ENCODE measurements around the gene SENP3. TPM values are rescaled to one million over a fixed set of nuclear protein-coding genes. Genes with fewer than 3 reads are reported as not detected.

The SENP3 gene
- 54.2 TPM for total RNA-seq

GRCh38 chr17:7561589-7562207 is at the start of gene SENP3:
SENP3 (plus strand) TSS chr17:7561919; CDS start chr17:7563077, 1,158 bp downstream.

GRCh38 chr17:7548585-7549400 is 12.9 kb upstream of the SENP3 start, which contains the start of gene TNFSF12:
TNFSF12 (plus strand) TSS chr17:7549058; CDS start chr17:7549154, 96 bp downstream.

DNA sequence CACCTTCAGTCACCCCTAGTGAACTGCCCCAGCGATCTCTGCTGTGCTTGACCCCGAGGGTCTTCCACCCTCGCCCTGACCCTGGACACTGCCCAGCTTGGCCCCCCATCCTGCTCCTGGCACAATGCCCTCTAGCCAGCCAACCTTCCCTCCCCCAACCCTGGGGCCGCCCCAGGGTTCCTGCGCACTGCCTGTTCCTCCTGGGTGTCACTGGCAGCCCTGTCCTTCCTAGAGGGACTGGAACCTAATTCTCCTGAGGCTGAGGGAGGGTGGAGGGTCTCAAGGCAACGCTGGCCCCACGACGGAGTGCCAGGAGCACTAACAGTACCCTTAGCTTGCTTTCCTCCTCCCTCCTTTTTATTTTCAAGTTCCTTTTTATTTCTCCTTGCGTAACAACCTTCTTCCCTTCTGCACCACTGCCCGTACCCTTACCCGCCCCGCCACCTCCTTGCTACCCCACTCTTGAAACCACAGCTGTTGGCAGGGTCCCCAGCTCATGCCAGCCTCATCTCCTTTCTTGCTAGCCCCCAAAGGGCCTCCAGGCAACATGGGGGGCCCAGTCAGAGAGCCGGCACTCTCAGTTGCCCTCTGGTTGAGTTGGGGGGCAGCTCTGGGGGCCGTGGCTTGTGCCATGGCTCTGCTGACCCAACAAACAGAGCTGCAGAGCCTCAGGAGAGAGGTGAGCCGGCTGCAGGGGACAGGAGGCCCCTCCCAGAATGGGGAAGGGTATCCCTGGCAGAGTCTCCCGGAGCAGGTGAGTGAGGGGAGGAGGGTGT is 3.0 kb upstream of the SENP3 start, which contains the start of gene TNFSF13:
Gene TNFSF13 (plus strand): TSS at position 207 of the 776 bp plus-strand sequence. CDS start 290 bp downstream, at position 497.

GRCh38 chr17:7579001-7579833 is 17.5 kb downstream of the SENP3 start, which contains the start of gene CD68:
CD68 (plus strand) TSS chr17:7579638; CDS start chr17:7579678, 40 bp downstream.

GRCh38 chr17:7583253-7584109 is 21.8 kb downstream of the SENP3 start, which contains the start of gene MPDU1:
MPDU1 (plus strand) TSS chr17:7583852; CDS start chr17:7583863, 11 bp downstream.

GRCh38 chr17:7589891-7590691 is 28.4 kb downstream of the SENP3 start, which contains the start of gene SOX15:
SOX15 (minus strand) TSS chr17:7590094; CDS start chr17:7589676, 418 bp downstream.

DNA sequence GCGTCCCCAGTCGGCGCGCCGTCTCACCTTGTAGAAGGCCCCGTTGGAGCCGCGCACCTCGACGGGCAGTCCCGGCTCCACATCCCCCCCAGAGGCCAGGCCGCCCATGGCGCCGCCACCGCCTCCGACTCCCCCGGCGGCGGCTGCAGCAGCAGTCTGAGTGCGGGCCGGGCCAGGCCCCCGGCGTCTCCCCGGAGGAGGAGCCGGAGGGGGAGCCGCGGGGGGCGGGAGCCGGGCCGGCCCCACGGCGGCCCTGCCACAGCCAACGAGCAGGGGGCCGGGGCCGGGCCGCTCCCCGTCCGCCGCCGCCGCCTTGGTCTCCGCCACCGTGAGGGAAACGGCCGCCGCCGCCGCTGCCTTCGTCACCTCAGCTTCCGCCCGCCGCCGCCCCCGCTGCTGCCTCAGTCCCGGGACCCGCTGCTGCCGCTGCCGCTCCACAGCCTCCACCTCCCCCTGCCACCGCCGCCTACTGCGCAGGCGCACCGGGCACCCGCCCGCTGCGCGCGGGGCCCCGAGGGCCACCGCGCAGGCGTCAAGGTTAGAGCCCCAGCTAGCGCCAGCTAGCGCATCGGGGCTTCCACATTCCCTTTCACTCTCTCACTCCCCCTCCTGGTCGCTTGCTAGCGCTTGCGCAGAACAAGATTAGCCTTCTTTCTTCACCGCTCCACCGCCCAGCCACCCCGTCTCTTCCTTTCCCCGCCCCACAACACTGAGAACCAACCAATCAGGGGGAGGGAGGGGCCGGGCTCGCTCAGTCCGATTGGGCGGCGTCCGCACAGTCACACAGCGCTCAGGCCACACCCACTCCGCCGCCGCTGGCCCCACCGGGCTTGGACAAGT is 52.9 kb downstream of the SENP3 start, which contains the start of gene FXR2:
Gene FXR2 (minus strand): TSS at position 473 of the 840 bp plus-strand sequence. CDS start 365 bp downstream, at position 108.

Other genes with a start within 250 kb of the SENP3 start
- 43.4 TPM for gene GPS2, start 246.6 kb upstream of the SENP3 start, total RNA-seq
- 38.8 TPM for gene NEURL4, start 232.6 kb upstream of the SENP3 start, total RNA-seq
- gene ACAP1, start 225.4 kb upstream of the SENP3 start, total RNA-seq = 6.2 TPM
- gene KCTD11, start 209.8 kb upstream of the SENP3 start, total RNA-seq = 4.5 TPM
- not detected for gene TMEM95, start 206.8 kb upstream of the SENP3 start, total RNA-seq
- gene TNK1, start 180.8 kb upstream of the SENP3 start, total RNA-seq = 2.4 TPM
- 12.8 TPM for gene PLSCR3, start 167.4 kb upstream of the SENP3 start, total RNA-seq
- 27.9 TPM for gene TMEM256, start 157.8 kb upstream of the SENP3 start, total RNA-seq
- 36.2 TPM for gene NLGN2, start 154.1 kb upstream of the SENP3 start, total RNA-seq
- not detected for gene SPEM1, start 141.6 kb upstream of the SENP3 start, total RNA-seq
- gene SPEM2, start 136.3 kb upstream of the SENP3 start, total RNA-seq = not detected
- gene SPEM3, start 133.1 kb upstream of the SENP3 start, total RNA-seq = not detected
- 1.0 TPM for gene TMEM102, start 126.5 kb upstream of the SENP3 start, total RNA-seq
- 7.1 TPM for gene FGF11, start 122.4 kb upstream of the SENP3 start, total RNA-seq
- 17.8 TPM for gene CHRNB1, start 116.9 kb upstream of the SENP3 start, total RNA-seq
- 35.8 TPM for gene ZBTB4, start 82.3 kb upstream of the SENP3 start, total RNA-seq
- gene SLC35G6, start 80.5 kb upstream of the SENP3 start, total RNA-seq = not detected
- 114 TPM for gene POLR2A, start 77.6 kb upstream of the SENP3 start, total RNA-seq
- gene TNFSF12, start 12.9 kb upstream of the SENP3 start, total RNA-seq = 16.2 TPM
- gene TNFSF13, start 3.2 kb upstream of the SENP3 start, total RNA-seq = 7.6 TPM
- 5.9 TPM for gene CD68, start 17.7 kb downstream of the SENP3 start, total RNA-seq
- 68.1 TPM for gene MPDU1, start 21.9 kb downstream of the SENP3 start, total RNA-seq
- 3.2 TPM for gene SOX15, start 28.2 kb downstream of the SENP3 start, total RNA-seq
- 43.2 TPM for gene FXR2, start 53.0 kb downstream of the SENP3 start, total RNA-seq
- 41.5 TPM for gene SAT2, start 65.9 kb downstream of the SENP3 start, total RNA-seq
- gene SHBG, start 68.2 kb downstream of the SENP3 start, total RNA-seq = 1.3 TPM
- gene ATP1B2, start 89.0 kb downstream of the SENP3 start, total RNA-seq = 62.5 TPM
- gene TP53, start 125.6 kb downstream of the SENP3 start, total RNA-seq = 27.9 TPM
- gene WRAP53, start 126.6 kb downstream of the SENP3 start, total RNA-seq = 5.6 TPM
- 10.0 TPM for gene EFNB3, start 143.3 kb downstream of the SENP3 start, total RNA-seq
- gene DNAH2, start 155.8 kb downstream of the SENP3 start, total RNA-seq = 0.60 TPM